ENCODE measurements around the gene MELK.

DNA sequence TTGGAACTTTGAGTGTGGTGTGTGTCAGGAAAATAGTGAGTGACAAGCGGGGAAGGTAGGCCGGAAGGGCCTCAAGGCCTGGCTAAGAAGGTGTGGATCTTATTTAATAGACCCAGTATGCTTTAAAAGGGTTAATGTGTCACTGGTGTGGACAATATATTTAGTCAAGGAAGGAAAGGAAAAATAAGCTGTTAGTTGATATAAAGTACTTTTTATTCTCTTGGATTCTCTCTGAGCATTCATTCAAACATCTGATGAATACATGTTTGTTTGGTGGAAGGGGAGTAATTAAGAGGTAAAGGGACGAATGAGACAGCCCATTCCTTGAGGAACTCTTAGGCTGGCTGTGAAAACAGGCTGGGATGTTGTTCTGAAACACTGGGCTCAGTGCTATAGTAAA lies 98.9 kb downstream of the MELK start:
- TF ChIP-seq, protein P1, sequence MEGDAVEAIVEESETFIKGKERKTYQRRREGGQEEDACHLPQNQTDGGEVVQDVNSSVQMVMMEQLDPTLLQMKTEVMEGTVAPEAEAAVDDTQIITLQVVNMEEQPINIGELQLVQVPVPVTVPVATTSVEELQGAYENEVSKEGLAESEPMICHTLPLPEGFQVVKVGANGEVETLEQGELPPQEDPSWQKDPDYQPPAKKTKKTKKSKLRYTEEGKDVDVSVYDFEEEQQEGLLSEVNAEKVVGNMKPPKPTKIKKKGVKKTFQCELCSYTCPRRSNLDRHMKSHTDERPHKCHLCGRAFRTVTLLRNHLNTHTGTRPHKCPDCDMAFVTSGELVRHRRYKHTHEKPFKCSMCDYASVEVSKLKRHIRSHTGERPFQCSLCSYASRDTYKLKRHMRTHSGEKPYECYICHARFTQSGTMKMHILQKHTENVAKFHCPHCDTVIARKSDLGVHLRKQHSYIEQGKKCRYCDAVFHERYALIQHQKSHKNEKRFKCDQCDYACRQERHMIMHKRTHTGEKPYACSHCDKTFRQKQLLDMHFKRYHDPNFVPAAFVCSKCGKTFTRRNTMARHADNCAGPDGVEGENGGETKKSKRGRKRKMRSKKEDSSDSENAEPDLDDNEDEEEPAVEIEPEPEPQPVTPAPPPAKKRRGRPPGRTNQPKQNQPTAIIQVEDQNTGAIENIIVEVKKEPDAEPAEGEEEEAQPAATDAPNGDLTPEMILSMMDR (conservative IDR thresholded peaks at IDR 0.05 in 1 of 2, IDR thresholded peaks at IDR 0.05 in 1 of 2; ENCODE audit: low read depth in 1 of 2, low read length in 2 of 2), result no peak
- TF ChIP-seq EZH2 (IDR thresholded peaks at IDR 0.05; ENCODE audit: low read length, missing control alignments), result no peak
